GM10847 (cell line): Measurements from ENCODE around the gene GNAS.

Source experiments
- POLR2A ChIP-seq: IDR thresholded peaks from 2 replicates; pipeline ENCODE4 v1.6.1; 2011; ENCODE audit not compliant: insufficient read length; ENCODE audit errors: extremely low read depth

The GNAS gene

DNA sequence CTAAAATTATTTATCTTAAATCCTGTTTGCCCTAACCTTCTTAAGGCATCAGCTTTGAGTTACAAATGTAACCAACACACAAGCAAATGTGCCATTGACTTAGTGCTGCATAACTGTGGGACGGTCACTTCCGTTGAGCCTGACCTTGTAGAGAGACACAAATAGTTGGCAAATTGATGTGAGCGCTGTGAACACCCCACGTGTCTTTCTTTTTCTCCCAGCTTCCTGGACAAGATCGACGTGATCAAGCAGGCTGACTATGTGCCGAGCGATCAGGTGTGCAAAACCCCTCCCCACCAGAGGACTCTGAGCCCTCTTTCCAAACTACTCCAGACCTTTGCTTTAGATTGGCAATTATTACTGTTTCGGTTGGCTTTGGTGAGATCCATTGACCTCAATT is 56.4 kb downstream of the GNAS start:
- no peak for TF ChIP-seq POLR2A

DNA sequence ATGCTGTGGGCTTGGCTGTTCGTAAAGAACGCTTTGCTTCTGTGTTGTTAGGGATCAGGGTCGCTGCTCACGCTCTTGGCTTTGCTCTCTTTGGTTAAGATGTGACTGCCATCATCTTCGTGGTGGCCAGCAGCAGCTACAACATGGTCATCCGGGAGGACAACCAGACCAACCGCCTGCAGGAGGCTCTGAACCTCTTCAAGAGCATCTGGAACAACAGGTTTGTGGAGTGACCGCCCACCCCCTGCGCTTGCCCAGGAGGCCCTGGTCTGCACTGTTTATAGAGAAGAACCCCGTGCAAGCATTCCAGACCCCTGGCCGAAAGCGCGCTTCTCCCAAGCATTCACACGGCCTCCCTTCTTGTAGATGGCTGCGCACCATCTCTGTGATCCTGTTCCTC is 57.1 kb downstream of the GNAS start:
- no peak for TF ChIP-seq POLR2A

DNA sequence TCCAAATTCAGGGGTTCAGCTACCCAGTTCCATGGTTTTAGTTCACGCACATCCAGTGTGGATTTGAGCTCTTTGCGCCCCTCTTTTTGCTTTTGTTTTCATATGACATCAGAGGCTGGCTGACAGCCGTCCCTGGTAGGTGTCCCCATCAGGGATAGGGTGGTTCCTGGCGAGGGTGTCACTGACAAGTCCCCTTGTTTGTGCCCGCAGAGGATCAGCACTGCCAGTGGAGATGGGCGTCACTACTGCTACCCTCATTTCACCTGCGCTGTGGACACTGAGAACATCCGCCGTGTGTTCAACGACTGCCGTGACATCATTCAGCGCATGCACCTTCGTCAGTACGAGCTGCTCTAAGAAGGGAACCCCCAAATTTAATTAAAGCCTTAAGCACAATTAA is 58.0 kb downstream of the GNAS start:
- no peak for TF ChIP-seq POLR2A

- TF ChIP-seq POLR2A: no peak
These were observed 58.8 kb downstream of the GNAS start for GRCh38 chr20:58911309-58911708.

GRCh38 chr20:58911970-58912369 is 59.5 kb downstream of the GNAS start:
- TF ChIP-seq POLR2A: no peak

- no peak for TF ChIP-seq POLR2A
These were observed 60.6 kb downstream of the GNAS start for GRCh38 chr20:58913079-58913478.

GRCh38 chr20:58918621-58919020 is 66.1 kb downstream of the GNAS start:
- no peak for TF ChIP-seq POLR2A

GRCh38 chr20:58921564-58921963 is 69.0 kb downstream of the GNAS start:
- no peak for TF ChIP-seq POLR2A

DNA sequence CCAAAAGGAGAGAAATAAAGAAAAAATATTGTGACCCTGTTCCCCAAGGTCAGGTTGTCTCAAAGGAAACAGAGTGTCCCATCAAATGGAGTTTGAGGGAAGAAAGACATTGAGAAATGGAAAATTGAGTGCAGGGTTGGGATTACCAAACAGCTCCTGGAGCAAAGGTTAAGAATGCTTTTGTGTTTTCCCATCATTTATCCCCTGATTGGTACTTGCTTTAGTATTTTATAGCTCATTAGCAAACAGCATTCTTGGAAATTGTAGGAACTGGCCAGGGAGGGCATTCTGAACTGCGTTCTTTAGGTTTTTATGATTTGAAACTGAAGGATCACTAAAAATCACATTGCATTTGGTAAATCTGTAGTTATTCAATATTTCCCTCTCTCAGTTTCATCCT is 69.5 kb downstream of the GNAS start:
- no peak for TF ChIP-seq POLR2A

DNA sequence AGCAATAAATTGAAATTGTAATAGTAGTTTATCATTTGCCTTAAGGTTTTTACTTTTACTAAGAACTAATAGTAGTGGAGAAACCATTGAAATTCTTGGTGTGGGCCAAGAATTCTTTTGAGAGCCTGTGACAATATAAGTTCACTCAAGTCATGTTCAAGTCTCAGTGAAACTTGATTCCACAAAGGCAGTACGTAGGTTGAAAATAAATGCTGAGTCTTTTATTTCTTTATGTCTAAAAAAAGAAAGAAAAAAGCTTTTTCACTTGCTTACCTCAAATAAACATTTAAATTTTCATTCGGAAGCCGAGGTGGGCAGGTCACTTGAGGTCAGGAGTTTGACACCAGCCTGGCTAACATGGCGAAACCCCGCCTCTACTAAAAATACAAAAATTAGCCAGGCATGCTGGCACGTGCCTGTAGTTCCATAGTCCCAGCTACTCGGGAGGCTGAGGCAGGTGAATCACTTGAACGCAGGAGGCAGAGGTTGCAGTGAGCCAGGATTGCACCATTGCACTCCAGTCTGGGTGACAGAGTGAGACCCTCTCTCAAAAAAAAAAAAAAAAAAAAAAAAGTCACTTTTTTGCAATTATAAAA is 70.7 kb downstream of the GNAS start:
- TF ChIP-seq POLR2A: no peak

DNA sequence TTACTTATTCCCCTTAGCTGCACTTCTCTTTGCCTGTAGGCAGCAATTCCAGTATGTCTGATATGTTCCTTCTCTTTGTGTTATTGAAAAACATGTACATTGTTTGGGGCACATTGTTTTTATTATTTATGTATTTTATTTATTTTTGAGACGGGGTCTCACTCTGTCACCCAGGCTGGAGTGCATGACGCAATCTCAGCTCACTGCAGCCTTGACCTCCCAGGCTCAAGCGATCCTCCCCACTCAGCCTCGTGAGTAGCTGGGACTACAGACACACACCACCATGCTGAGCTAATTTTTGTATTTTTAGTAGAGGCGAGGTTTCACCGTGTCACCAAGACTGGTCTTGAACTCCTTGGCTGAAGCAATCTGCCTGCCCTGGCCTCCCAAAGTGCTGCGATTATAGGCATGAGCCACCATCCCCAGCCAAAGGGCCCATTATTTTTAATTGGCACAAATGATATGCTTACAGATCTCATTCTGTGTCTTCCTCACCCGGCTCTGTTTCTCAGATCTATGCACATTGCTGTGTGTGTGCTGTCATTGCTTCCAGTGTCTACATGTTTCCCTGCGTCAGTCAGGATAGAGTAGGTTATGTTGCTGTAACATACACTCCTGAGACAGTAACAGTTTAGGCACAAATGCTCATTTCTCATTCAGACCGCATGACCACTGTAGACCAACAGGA is 74.4 kb downstream of the GNAS start:
- no peak for TF ChIP-seq POLR2A

DNA sequence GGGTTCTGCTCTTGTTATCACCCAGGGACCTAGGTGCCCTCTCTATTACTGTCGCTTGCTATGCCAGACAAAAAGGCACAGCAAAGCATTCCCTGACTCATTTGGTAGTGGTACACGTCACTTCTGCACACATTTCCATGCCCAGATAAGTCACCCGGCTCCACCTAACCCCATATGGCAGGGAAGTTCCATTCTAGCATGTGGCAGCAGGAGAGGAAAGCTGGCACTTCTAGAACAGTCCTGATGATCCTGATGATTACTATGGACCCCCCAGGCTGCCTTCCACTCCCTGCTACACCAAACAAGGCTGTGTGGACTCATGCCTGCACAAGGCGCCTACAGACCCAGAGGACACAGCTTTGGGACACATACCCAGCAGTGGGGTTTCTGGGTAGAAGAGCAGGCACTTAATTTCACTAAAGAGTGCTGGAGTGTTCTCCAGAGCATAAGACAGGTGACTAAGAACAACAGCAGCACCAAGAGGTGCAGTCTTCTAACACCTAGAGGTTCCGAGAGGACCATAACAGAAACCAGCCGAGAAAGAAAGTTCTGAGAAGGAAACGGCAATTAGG is 75.1 kb downstream of the GNAS start:
- no peak for TF ChIP-seq POLR2A

GRCh38 chr20:58930496-58930895 is 78.0 kb downstream of the GNAS start:
- TF ChIP-seq POLR2A: no peak

GRCh38 chr20:58932170-58932569 is 79.7 kb downstream of the GNAS start:
- TF ChIP-seq POLR2A: no peak

DNA sequence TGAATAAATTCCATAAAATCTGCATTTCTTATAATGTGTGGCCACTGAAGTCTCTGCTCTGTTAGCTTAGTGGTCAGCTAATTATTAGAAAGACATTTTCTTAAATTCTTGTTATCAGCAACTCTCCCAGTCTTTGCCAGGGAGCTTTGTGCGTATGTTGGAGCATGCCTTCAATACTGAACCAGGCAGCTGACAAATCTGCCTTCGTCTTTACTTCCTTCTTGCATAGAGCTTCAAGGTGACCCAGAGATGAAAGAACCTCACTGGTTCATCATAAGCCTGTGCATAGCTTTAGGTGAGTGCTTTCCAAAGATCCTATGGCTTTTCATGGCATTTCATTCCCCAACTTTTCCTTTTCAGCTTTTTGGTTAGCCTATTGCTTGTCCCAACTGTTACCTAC is 85.6 kb downstream of the GNAS start:
- no peak for TF ChIP-seq POLR2A

GRCh38 chr20:58938541-58938940 is 86.0 kb downstream of the GNAS start:
- no peak for TF ChIP-seq POLR2A

DNA sequence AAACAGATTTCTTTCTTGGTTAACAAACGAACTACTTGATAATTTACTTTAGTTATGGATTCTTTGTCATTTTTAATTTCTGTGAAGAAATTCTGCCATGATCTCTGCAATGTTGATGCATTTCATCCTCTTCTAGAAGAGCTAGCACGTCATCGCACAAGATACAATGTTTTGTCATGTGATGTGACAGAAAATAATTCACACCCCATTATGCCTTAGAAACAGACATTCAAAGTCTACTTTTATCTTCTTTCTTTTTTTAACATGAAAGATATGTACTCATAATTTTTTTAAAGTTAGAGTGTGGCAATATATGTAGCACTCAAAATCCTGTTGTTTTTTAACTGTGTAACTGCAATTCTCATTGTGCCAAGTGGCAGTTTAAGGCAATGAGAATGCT is 89.0 kb downstream of the GNAS start:
- no peak for TF ChIP-seq POLR2A
